ENCODE measurements around the gene IRS1. TPM values are rescaled to one million over a fixed set of nuclear protein-coding genes. Genes with fewer than 3 reads are reported as not detected.
"Not testable (repeated sequence)": the region's sequence is repeated elsewhere in the genome, so short reads cannot be mapped to it uniquely, and the experiment has no call there.

IRS1 gene
- polyA plus RNA-seq, 2 of the 4 experiments (the other 2 are of a cell fraction) = 10.4 to 13.9 TPM

- TF ChIP-seq FOSL2 (IDR thresholded peaks at IDR 0.05) (no peak), FOSL2 (CRISPR knock-in tag; IDR thresholded peaks at IDR 0.05) (peak; percentile 27; the same call in 1 of the 2 replicates)
Measured at GRCh38 chr2:226835796-226836547, 36.4 kb upstream of the IRS1 start, which contains the start of gene RHBDD1 (continued).

GRCh38 chr2:226835420-226835795 lies 35.8 kb upstream of the IRS1 start:
- WGBS (ENCODE audit: missing lambda C conversion rate) = 0% methylated on average over 20 of the region's 26 CpGs
- Histone ChIP-seq H3K9me3 (no peaks in the 10 kb centered on the region), H3K4me3 (peak overlapping the region; percentile 72), H3K4me2 (peak overlapping the region; percentile 99), H3K27ac (peak overlapping the region; percentile 97 to 100), H3K4me1 (peaks cover 41% of the 10 kb centered on the region)
- peak; percentile 80; the same call in 1 of the 2 replicates for TF ChIP-seq HMGXB4 (CRISPR knock-in tag; IDR thresholded peaks at IDR 0.05; ENCODE audit: borderline replicate concordance)
- no peak for TF ChIP-seq HOXB13 (CRISPR knock-in tag; IDR thresholded peaks at IDR 0.05; ENCODE audit: low read depth)
- peak; percentile 96 for TF ChIP-seq RNF2 (IDR thresholded peaks at IDR 0.05; ENCODE audit: borderline replicate concordance, low read depth)
- TF ChIP-seq FOXS1 (CRISPR knock-in tag; IDR thresholded peaks at IDR 0.05) = no peak
- ChIA-PET CTCF (interaction anchor here (2.1 kb wide), 1 partner anchor 33 kb away, joined by 11 read pairs; no protein-coding TSS in a partner anchor), POLR2A (interaction anchor here (1.0 to 1.7 kb wide), 5 partner anchors 10 to 1170 kb away, joined by 3 to 11 read pairs (median 5); partner anchors contain the start of gene IRS1)
- ATAC-seq (peak; percentile 72 to 73), DNase-seq (ENCODE audit: low read depth in 1 of 2, low spot score in 1 of 2) (peak in 1 of 2 experiments; percentile 20), FAIRE-seq (no peak)

- peak overlapping the region; percentile 97 to 100 for H3K27ac ChIP-seq
- H3K9me3 ChIP-seq; FAIRE-seq; DNase-seq (ENCODE audit: low read depth in 1 of 2, low spot score in 1 of 2); ATAC-seq: not testable (repeated sequence)
- 31% methylated on average over 17 of the region's 18 CpGs for WGBS (ENCODE audit: missing lambda C conversion rate)
- peak overlapping the region; percentile 72 for H3K4me3 ChIP-seq
- H3K4me2 ChIP-seq = peak overlapping the region; percentile 99
- H3K4me1 ChIP-seq = peaks cover 41% of the 10 kb centered on the region
- ChIA-PET POLR2A (interaction anchor here (1.1 to 1.7 kb wide), 4 partner anchors 10 to 1170 kb away, joined by 5 to 11 read pairs (median 6); partner anchors contain the start of gene IRS1), CTCF (interaction anchor here (2.1 kb wide), 1 partner anchor 32 kb away, joined by 11 read pairs; no protein-coding TSS in a partner anchor)
Measured at GRCh38 chr2:226834880-226835279, 35.3 kb upstream of the IRS1 start.

GRCh38 chr2:226832061-226832460 lies 32.4 kb upstream of the IRS1 start:
- ChIA-PET POLR2A (no interaction called here), CTCF (no interaction called here)
- Histone ChIP-seq H3K4me1 (peaks cover 14% of the 10 kb centered on the region), H3K4me2 (no peak overlapping the region), H3K4me3 (no peak overlapping the region), H3K27ac (no peak overlapping the region), H3K9me3 (no peaks in the 10 kb centered on the region)
- ATAC-seq (no peak), DNase-seq (ENCODE audit: low read depth in 1 of 2, low spot score in 1 of 2) (no peak), FAIRE-seq (no peak)
- WGBS (ENCODE audit: missing lambda C conversion rate) = 89% methylated on average over 1 of the region's 1 CpG
- TF ChIP-seq RNF2 (IDR thresholded peaks at IDR 0.05; ENCODE audit: borderline replicate concordance, low read depth) (no peak), CHD2 (IDR thresholded peaks at IDR 0.05; ENCODE audit: low read length, partially characterized antibody) (no peak), CHD4 (IDR thresholded peaks at IDR 0.05; ENCODE audit: borderline replicate concordance) (no peak), FOSB (CRISPR knock-in tag; IDR thresholded peaks at IDR 0.05) (no peak), ZNF302 (CRISPR knock-in tag; IDR thresholded peaks at IDR 0.05) (no peak)

- Histone ChIP-seq H3K4me2 (no peak overlapping the region), H3K4me3 (no peak overlapping the region), H3K27ac (no peak overlapping the region), H3K4me1 (peaks cover 11% of the 10 kb centered on the region; the same call in 2 of the 3 replicates), H3K9me3 (no peaks in the 10 kb centered on the region)
- ATAC-seq = no peak
- ChIA-PET CTCF (no interaction called here), POLR2A (no interaction called here)
- WGBS (ENCODE audit: missing lambda C conversion rate) = 93% methylated on average over 4 of the region's 4 CpGs
- DNase-seq (ENCODE audit: low read depth in 1 of 2, low spot score in 1 of 2) = no peak
- no peak for FAIRE-seq
- TF ChIP-seq FOSB (CRISPR knock-in tag; IDR thresholded peaks at IDR 0.05) (no peak), EHMT2 (IDR thresholded peaks at IDR 0.05; ENCODE audit: low read depth) (no peak), CTCF (IDR thresholded peaks at IDR 0.05) (no peak), HMGXB4 (CRISPR knock-in tag; IDR thresholded peaks at IDR 0.05; ENCODE audit: borderline replicate concordance) (no peak), JUNB (IDR thresholded peaks at IDR 0.05) (no peak), JUN (IDR thresholded peaks at IDR 0.05) (no peak), PBX3 (IDR thresholded peaks at IDR 0.05) (no peak), POLR2AphosphoS2 (conservative IDR thresholded peaks at IDR 0.05; ENCODE audit: low read length) (no peak), ESRRA (IDR thresholded peaks at IDR 0.05; ENCODE audit: borderline replicate concordance, low read length) (no peak), KDM1A (IDR thresholded peaks at IDR 0.05; ENCODE audit: low read depth) (no peak), GATA3 (IDR thresholded peaks at IDR 0.05; ENCODE audit: borderline replicate concordance) (no peak), NR3C1 (IDR thresholded peaks at IDR 0.05) (no peak)
Measured at GRCh38 chr2:226831266-226831665, 31.6 kb upstream of the IRS1 start.
